AG09309 (cell line): ENCODE results near the gene TRAPPC2L.

Experiments
- DNase-seq: peaks from one replicate; pipeline ENCODE4 v3.0.0-alpha.2; 2010; ENCODE audit warnings: low read depth
- H3K4me3 ChIP-seq: 2 replicates; pipeline ENCODE4 v1.5.1; 2011; ENCODE audit warnings: mild to moderate bottlenecking, low read depth, low read length, moderate library complexity; ENCODE audit not compliant: control insufficient read depth
- TF ChIP-seq, protein P1 (sequence below): IDR thresholded peaks from 2 replicates; pipeline ENCODE4 v1.5.1; 2011; ENCODE audit warnings: mild to moderate bottlenecking, low read depth, low read length, inconsistent platforms; ENCODE audit not compliant: insufficient read depth, control insufficient read depth; ENCODE audit errors: missing control alignments

Gene TRAPPC2L

DNA sequence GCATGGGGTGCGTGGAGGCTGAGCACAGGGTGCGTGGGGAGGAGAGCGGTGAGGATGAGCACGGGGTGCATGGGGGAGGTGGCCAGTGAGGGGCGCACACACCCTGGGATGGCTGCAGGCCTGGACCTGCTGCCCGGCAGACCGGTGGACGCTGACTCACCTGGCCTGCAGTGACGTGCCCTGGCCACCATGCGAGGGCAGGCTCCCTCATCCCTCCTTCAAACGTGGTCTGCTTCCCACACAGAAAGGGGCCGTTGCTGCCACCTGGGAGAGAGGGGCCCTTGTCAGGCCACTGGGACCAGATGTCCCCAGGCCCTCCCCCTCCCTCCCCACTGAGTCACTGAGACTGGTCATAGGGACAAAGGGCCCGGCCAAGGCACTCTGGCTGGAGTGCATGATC lies 25.1 kb upstream of the TRAPPC2L start:
- TF ChIP-seq, protein P1, sequence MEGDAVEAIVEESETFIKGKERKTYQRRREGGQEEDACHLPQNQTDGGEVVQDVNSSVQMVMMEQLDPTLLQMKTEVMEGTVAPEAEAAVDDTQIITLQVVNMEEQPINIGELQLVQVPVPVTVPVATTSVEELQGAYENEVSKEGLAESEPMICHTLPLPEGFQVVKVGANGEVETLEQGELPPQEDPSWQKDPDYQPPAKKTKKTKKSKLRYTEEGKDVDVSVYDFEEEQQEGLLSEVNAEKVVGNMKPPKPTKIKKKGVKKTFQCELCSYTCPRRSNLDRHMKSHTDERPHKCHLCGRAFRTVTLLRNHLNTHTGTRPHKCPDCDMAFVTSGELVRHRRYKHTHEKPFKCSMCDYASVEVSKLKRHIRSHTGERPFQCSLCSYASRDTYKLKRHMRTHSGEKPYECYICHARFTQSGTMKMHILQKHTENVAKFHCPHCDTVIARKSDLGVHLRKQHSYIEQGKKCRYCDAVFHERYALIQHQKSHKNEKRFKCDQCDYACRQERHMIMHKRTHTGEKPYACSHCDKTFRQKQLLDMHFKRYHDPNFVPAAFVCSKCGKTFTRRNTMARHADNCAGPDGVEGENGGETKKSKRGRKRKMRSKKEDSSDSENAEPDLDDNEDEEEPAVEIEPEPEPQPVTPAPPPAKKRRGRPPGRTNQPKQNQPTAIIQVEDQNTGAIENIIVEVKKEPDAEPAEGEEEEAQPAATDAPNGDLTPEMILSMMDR, result no peak
- DNase-seq, result no peak
- no peak overlapping the region for H3K4me3 ChIP-seq

DNA sequence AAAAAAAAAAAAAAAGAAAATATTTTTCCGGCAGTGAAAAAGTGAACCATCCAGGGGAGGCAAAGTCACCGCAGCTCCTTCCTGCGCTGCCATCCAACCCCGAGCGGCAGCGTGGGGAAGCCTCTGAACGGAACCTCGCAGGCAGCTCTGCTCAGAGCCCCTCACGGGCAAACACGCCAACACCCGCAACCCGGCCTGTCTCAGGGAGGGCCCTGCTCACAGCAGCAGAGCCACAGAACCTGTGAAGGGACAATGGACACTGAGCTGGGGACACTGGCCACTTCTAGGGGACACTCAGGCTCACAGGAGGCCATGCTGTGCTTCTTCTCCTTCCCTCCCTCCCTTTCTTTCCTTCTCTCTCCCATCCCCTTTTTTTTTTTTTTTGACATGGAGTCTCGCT lies 23.8 kb upstream of the TRAPPC2L start:
- DNase-seq, result no peak
- H3K4me3 ChIP-seq, result no peak overlapping the region
- TF ChIP-seq, protein P1, result no peak

DNA sequence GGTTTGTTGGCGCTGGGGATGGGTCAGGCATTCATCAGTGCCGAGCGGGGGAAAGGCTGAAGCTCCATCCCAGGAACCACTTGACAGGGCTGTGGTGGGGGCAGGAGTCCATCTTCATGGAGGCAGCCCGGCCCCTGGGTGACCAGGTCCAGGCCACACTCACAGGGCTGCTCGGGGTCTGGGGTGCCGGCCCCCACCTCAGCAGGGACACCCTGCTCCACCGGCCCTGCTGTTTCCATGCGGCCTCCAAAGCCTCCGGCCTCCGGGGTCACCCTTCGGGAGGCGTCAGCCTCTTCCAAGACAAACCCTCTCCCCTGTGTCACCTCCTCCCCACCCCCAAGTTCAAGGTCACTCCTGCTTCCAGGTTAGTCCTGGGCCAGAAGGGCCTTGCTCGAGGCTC lies 22.3 kb upstream of the TRAPPC2L start:
- TF ChIP-seq, protein P1, result no peak
- DNase-seq, result no peak
- no peak overlapping the region for H3K4me3 ChIP-seq

DNA sequence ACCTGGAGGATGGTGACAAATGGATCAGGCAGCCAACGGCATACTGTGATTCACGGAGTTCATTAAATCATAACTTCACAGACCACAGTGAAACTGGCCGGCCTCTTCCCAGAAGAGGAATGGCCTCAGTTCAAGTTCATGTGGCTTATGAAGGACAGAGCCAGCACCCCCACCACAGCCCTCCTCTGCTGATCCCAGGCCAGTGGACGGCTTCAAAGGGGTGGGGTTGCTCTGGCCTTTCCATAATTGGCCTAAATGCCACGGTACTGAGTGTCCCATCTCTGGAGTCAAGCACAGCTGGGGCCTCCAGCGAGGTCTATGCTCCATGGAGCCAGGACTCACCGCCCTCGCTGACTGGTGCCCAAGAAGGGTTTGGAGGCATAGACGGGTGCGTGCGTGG lies 21.5 kb upstream of the TRAPPC2L start:
- DNase-seq, result peak; percentile 16
- TF ChIP-seq, protein P1, result no peak
- no peak overlapping the region for H3K4me3 ChIP-seq

DNA sequence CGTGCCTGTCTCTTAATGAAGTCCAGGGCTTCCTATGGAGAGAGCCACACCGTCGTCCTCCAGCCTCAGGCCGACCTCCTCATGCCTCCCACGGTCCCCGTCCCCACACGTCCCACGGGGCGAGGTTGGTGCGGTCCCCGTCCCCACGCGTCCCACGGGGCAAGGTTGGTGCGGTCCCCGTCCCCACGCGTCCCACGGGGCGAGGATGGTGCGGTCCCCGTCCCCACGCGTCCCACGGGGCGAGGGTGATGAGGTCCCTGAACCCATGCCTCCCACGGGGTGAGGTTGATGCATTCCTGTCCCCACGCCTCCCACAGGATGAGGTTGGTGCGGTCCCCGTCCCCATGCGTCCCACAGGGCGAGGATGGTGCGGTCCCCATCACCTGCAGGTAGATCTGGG lies 21.1 kb upstream of the TRAPPC2L start:
- TF ChIP-seq, protein P1, result no peak
- no peak for DNase-seq

DNA sequence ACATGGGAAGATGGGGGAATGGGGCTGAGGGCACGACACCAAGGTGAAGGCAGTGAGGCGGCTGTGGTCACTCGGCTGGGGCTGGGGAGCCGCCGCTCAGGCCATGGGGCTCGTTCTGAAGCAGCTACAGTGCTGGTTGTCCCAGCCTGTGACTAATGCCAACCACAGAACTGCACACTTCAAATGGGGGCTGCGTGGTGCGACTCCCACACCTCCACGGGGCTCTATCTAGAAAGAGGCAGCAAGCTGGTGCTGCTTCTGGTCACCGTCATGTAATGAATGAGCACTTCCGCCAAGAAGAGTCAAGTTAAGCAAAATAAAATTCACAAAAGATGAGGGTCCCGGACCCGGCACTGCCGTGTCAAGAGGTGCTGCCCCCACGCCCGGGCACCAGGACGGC lies 20.1 kb upstream of the TRAPPC2L start:
- DNase-seq, result no peak
- TF ChIP-seq, protein P1, result no peak

More for the DNA sequence above, 21.1 kb upstream of the TRAPPC2L start:
- H3K4me3 ChIP-seq, result no peak overlapping the region

DNA sequence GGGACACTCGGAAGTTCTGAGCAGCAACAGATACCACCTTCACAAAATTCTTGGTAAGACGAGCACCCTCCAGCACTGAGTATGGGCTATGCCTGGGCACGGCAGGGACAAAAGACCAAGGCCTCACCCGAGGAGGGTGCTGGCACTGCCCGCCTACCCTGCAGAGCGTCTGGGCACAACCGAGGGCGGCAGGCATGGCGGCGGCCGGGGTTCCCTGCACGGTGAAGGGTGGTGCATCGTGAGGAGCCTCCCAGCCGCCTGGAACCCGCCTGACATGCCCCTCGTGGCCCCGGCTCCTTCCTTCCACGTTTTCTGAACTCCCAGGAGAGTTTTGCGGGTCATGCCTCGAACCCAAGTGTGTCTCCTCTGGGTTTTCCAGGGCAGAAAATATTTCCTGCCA lies 19.1 kb upstream of the TRAPPC2L start:
- no peak for DNase-seq
- no peak overlapping the region for H3K4me3 ChIP-seq
- TF ChIP-seq, protein P1, result no peak

More for the DNA sequence above, 20.1 kb upstream of the TRAPPC2L start:
- no peak overlapping the region for H3K4me3 ChIP-seq
